ENCODE results near the gene IGLL5.

IGLL5 gene

GRCh38 chr22:22940961-22941605 lies 53.5 kb downstream of the IGLL5 start:
- DNase-seq: no peak

DNA sequence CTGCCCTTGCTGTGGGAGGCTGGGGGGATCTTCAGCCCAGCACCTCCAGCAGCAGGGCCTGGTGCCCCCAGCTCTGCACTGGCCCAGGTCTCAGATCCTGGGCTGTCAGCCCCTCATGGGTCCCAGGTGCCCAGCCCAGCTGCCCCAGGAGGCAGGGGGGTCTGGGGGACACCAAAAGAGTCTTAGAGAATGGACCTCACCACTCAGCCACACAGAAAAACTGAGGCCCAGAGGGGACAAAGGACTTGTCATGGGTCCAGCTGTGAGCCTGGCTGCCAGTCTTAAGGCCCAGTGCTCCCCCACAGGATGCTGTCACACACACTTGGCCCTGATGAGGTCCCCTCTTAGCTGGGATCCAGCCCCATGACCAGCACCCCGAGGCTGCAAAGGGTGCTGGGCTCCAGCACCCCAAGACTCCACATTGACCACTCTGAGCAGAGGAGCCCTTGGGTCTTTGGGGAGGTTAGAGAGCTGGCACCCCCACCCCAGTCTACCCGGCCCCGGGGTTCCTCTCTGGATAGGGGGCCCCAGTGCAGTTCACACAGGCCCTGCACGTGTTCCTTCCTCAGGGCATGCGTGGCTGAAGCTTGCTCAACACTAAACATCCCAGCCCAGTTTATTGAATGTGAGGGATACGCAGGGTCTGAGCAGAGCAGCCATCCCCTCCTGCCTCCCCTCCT lies 54.4 kb downstream of the IGLL5 start:
- no peak for DNase-seq

- DNase-seq: no peak
Observed at GRCh38 chr22:22942511-22943329, 55.1 kb downstream of the IGLL5 start.

DNA sequence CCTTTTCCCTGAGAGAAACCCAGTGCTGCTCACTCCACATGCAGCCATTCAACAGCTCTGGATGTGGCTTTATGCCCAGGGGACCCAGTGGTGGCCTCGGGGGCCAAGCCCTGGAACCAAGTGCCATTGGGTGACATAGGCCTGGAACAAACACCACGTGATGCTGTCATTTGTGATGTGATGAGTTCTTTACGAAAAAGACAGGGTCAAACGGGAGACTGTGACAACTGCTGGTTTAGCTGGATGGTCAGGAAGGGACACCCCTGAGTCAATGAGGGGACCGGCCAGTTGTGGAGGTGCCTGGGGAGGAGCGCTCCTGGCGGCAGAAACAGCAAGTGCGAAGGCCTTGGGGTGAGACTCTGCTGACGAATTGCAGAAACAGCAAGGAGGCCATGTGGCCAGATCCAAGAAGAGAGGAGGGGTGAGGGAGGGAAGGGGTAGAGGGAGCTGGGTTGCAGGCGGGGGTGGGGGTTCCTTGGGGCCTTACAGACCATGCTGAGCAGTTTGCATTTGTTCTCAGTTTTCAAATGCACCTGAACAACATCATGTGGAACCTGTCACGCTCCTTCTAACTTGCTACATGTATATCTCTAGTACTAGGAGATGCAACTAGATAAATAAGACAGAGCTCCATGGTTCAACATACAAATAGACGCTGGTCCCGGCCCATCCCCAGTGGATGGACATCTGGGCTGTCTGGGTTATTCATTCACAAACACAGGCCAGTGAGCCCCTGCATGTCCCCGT lies 56.1 kb downstream of the IGLL5 start:
- no peak for DNase-seq

GRCh38 chr22:22944268-22944985 lies 56.8 kb downstream of the IGLL5 start:
- DNase-seq: no peak

- DNase-seq: no peak
Observed at GRCh38 chr22:22945195-22945594, 57.6 kb downstream of the IGLL5 start.
